Endometrium (tissue), 2 donors: ENCODE results near the gene HOXA6.

Experiments
- FAIRE-seq: peaks from 2 replicates; lab custom pipeline; 2012; peaks lifted over from hg19 to GRCh38; lab: Jason Lieb, UNC
- donor health status: control.
- donor health status: control.

HOXA6 gene

GRCh38 chr7:27184337-27185012 lies 36.9 kb upstream of the HOXA6 start:
- no peak for FAIRE-seq

GRCh38 chr7:27183682-27184336 lies 36.2 kb upstream of the HOXA6 start:
- no peak for FAIRE-seq

GRCh38 chr7:27182861-27183681 lies 35.5 kb upstream of the HOXA6 start:
- FAIRE-seq = no peak

GRCh38 chr7:27182285-27182841 lies 34.8 kb upstream of the HOXA6 start:
- FAIRE-seq = no peak

- no peak for FAIRE-seq
Measured at GRCh38 chr7:27181795-27182275, 34.3 kb upstream of the HOXA6 start.

GRCh38 chr7:27180431-27181420 lies 33.2 kb upstream of the HOXA6 start:
- no peak for FAIRE-seq

GRCh38 chr7:27179503-27180430 lies 32.2 kb upstream of the HOXA6 start:
- FAIRE-seq = peak; percentile 23

- FAIRE-seq = no peak
Measured at GRCh38 chr7:27179030-27179429, 31.5 kb upstream of the HOXA6 start.

GRCh38 chr7:27178366-27178765 lies 30.8 kb upstream of the HOXA6 start:
- FAIRE-seq = no peak

- FAIRE-seq = no peak
Measured at GRCh38 chr7:27177795-27178320, 30.3 kb upstream of the HOXA6 start.

- FAIRE-seq = no peak
Measured at GRCh38 chr7:27176962-27177794, 29.6 kb upstream of the HOXA6 start.

GRCh38 chr7:27176524-27176845 lies 28.9 kb upstream of the HOXA6 start:
- FAIRE-seq = no peak

GRCh38 chr7:27175626-27176523 lies 28.3 kb upstream of the HOXA6 start:
- FAIRE-seq = no peak

- no peak for FAIRE-seq
Measured at GRCh38 chr7:27174874-27175625, 27.5 kb upstream of the HOXA6 start.

GRCh38 chr7:27173956-27174873 lies 26.6 kb upstream of the HOXA6 start, which contains the start of gene HOXA10:
HOXA10 (minus strand) TSS chr7:27174320; CDS start chr7:27174306, 14 bp downstream.
- FAIRE-seq = peak; percentile 85

- no peak for FAIRE-seq
Measured at GRCh38 chr7:27173511-27173955, 26.0 kb upstream of the HOXA6 start.
